GM19193 (cell line): ENCODE data around the gene ANKRD53.

ENCODE experiments used
- POLR2A ChIP-seq: IDR thresholded peaks from 4 replicates; pipeline ENCODE4 v1.6.1; 2011; ENCODE audit not compliant: insufficient read depth, insufficient read length; ENCODE audit errors: extremely low read depth

ANKRD53 gene

GRCh38 chr2:70959271-70959761 is 19.1 kb upstream of the ANKRD53 start:
- no peak for TF ChIP-seq POLR2A

- TF ChIP-seq POLR2A, result no peak
Measured at GRCh38 chr2:70959851-70960832, 18.3 kb upstream of the ANKRD53 start.

GRCh38 chr2:70960833-70961647 is 17.4 kb upstream of the ANKRD53 start:
- no peak for TF ChIP-seq POLR2A

- TF ChIP-seq POLR2A, result no peak
Measured at GRCh38 chr2:70961648-70961994, 16.8 kb upstream of the ANKRD53 start.

- TF ChIP-seq POLR2A, result no peak
Measured at GRCh38 chr2:70962211-70962884, 16.1 kb upstream of the ANKRD53 start.

- no peak for TF ChIP-seq POLR2A
Measured at GRCh38 chr2:70962885-70963878, 15.2 kb upstream of the ANKRD53 start.

GRCh38 chr2:70964133-70964532 is 14.3 kb upstream of the ANKRD53 start:
- no peak for TF ChIP-seq POLR2A

GRCh38 chr2:70964596-70965386 is 13.6 kb upstream of the ANKRD53 start:
- no peak for TF ChIP-seq POLR2A

- no peak for TF ChIP-seq POLR2A
Measured at GRCh38 chr2:70965506-70965905, 12.9 kb upstream of the ANKRD53 start.

- TF ChIP-seq POLR2A, result no peak
Measured at GRCh38 chr2:70966681-70967080, 11.7 kb upstream of the ANKRD53 start.

GRCh38 chr2:70967189-70967588 is 11.2 kb upstream of the ANKRD53 start:
- TF ChIP-seq POLR2A, result no peak

GRCh38 chr2:70974592-70974991 is 3.8 kb upstream of the ANKRD53 start:
- no peak for TF ChIP-seq POLR2A

GRCh38 chr2:70975237-70975636 is 3.2 kb upstream of the ANKRD53 start:
- no peak for TF ChIP-seq POLR2A

GRCh38 chr2:70977605-70978205 is 725 bp upstream of the ANKRD53 start:
- no peak for TF ChIP-seq POLR2A

GRCh38 chr2:70979180-70979488 is 704 bp downstream of the ANKRD53 start:
- no peak for TF ChIP-seq POLR2A
